NCI-H526 treated with DMSO at 0.1 percent for 48 hours (cell line): ENCODE measurements around the gene SPAG16.
"Not testable (repeated sequence)": the region's sequence is repeated elsewhere in the genome, so short reads cannot be mapped to it uniquely, and the experiment has no call there.

Source experiments
- DNase-seq: peaks from one replicate; lab custom pipeline; 2025; lab: John Stamatoyannopoulos, UW

Gene SPAG16

DNA sequence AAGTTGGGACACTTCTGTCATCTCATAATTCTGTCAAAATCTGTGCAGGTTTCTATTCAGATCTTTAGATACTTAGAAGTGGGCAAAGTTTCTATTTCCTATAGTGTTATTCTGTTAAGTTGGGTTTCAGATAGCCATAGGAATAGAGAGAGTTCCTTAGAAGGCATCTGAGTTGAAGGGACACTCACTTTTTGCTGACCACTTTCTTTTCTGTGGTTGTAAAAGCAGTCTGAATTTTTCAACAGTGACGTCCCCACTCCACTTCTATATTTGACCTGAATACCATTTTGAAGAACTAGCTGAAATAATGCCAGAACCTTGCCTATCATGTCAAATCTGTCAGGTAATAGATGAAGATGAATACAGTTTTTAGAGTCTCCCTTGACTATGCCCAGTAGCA is 267.3 kb downstream of the SPAG16 start:
- DNase-seq, result no peak

GRCh38 chr2:213559053-213559452 is 274.8 kb downstream of the SPAG16 start:
- DNase-seq, result no peak

GRCh38 chr2:213561759-213562158 is 277.5 kb downstream of the SPAG16 start:
- no peak for DNase-seq

GRCh38 chr2:213562539-213563180 is 278.4 kb downstream of the SPAG16 start:
- no peak for DNase-seq

GRCh38 chr2:213566846-213567245 is 282.6 kb downstream of the SPAG16 start:
- DNase-seq, result no peak

GRCh38 chr2:213609570-213610170 is 325.4 kb downstream of the SPAG16 start:
- DNase-seq, result no peak

GRCh38 chr2:213627054-213627710 is 342.9 kb downstream of the SPAG16 start:
- DNase-seq, result no peak

- DNase-seq, result no peak
Observed at GRCh38 chr2:213627835-213628460, 343.7 kb downstream of the SPAG16 start.

GRCh38 chr2:213640738-213641425 is 356.6 kb downstream of the SPAG16 start:
- DNase-seq, result no peak

DNA sequence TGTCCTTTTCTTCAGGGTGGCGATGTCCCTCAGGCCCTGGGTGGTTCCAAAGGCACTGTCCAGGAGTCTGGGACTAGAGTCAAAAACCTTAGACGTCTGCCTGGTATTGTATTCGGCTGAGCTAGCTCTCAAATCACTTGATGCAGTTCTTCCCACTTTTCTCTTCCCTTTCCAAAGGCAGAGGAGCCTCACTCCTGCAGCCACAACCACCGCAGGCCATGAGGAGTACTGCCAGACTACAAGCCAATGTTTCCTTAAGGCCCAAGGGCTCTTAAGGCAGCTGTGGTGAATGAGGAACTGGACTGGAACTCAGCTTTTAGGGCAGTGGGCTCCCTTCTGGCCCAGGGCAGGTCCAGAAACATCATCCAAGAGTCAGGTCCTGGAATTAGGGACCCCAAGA is 360.7 kb downstream of the SPAG16 start:
- DNase-seq, result no peak

DNA sequence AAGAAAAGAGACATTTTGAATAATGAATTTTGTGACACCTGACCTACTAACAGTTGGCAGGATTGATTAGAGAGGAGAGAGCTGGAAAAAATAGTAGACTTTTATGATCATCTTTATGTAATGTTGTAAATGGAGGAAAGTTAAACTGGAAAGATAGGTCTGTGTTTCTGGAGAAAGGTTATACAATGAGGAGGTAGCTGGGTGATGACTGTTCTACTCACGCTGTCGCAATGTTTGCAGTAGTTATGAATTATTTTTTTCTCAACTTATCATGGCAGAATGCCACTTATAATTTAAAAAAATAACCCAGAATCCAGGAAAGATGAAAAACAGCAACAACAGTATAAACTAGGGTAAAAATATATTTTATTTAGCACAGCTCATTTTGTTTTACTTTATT is 364.9 kb downstream of the SPAG16 start:
- no peak for DNase-seq

DNA sequence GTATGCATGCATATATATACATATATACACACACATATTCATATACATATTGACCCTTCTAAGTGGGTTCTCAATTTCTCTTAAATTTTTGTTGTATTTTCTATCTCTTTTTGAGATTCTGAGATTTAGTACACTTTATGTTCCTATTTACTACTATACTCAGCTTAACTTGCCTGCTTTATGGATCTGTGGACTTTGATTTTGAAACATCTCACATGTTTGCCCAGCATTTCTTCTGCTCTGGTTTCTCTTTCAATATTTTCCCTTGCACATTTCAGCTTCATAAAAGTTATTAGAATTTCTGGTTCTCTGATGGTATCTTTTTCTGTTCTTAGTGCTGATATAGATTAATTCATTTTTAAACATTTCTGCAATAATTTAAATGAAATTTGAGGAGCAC is 380.6 kb downstream of the SPAG16 start:
- no peak for DNase-seq

GRCh38 chr2:213669657-213670056 is 385.4 kb downstream of the SPAG16 start:
- DNase-seq, result no peak

GRCh38 chr2:213678437-213679218 is 394.4 kb downstream of the SPAG16 start:
- no peak for DNase-seq

GRCh38 chr2:213679894-213680293 is 395.6 kb downstream of the SPAG16 start:
- no peak for DNase-seq

DNA sequence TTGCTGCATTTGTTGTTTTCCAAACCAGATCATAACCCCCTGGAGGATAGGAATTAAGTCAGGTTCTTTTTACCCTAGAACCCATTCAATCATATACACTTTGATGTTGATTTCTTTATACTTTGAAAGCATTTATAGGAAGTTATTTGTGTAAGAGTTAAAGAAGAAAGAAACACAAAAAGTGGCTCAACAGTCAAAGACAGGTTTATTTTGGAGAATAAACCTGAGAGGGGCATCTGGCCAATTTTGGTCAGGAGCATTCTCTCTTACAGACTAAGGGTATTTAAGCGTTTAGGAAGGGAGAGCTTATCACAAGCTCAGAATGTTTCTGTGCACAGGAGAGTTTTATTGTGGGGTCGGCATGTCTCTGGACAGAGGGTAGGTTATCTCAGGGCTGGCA is 398.0 kb downstream of the SPAG16 start:
- DNase-seq, result no peak

GRCh38 chr2:213688133-213688532 is 403.9 kb downstream of the SPAG16 start:
- DNase-seq, result peak; percentile 20

- not testable (repeated sequence) for DNase-seq
Observed at GRCh38 chr2:213688825-213689224, 404.6 kb downstream of the SPAG16 start.

- DNase-seq, result no peak
Observed at GRCh38 chr2:213689585-213689984, 405.3 kb downstream of the SPAG16 start.

DNA sequence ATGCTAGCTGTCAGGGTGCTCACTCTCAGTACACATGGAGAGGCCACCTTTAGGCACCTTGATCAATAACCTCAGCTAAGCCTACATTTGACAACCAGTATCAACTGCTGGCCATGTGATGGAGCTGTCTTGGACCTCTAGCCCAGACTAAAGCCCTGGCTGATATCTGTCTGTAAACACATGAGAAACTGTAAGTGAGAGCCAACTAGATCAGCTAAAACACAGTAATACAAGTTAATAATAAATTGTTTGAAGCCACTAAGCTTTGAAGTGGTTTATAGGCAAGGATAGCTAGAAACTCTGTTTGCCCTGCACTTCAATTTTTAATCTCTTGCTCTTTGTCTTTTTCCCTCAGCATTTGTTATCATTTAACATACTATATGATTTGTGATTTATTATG is 407.1 kb downstream of the SPAG16 start:
- DNase-seq, result no peak

DNA sequence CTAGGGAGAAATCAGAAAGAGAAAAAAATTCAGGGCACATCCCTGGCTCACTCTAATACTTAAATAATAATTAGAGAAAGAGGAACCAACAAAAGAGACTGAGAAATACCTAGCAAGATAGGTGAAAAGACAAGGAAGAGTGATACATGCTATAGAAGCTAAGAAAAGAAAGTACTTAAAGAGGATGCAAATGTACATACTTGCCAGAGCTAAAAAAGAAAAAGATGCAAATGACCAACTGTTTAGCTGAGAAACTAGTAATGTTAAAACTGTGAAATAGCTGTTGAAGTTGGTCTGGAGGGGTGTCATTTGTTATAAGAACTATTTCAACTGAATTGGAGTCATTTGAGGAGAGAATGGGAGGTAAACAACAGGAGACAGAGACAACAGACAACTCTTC is 412.2 kb downstream of the SPAG16 start:
- DNase-seq, result no peak

- not testable (repeated sequence) for DNase-seq
Observed at GRCh38 chr2:213701365-213701764, 417.1 kb downstream of the SPAG16 start.
